Activated T-cell treated with anti-CD3 and anti-CD28 coated beads, Interleukin-2, amount 50 U/mL, for 4 hours (primary cell): ENCODE results near the gene ZNF827. TPM values are rescaled to one million over a fixed set of nuclear protein-coding genes. Genes with fewer than 3 reads are reported as not detected.

Experiments
- ATAC-seq, 2 donors: fragments of 200-7000 bp; cut with Tn5 transposase; one replicate each; pipeline ENCODE4 v1.10.0; 2021
- DNase-seq: peaks from one replicate; pipeline ENCODE4 v3.0.0-alpha.2; 2020
- H3K27me3 Mint-ChIP-seq: one replicate; pipeline ENCODE4 v1.8.0; 2021; ENCODE audit warnings: low read depth, mixed read lengths
- H3K36me3 Mint-ChIP-seq: one replicate; pipeline ENCODE4 v1.8.0; 2022; ENCODE audit warnings: mixed read lengths; ENCODE audit not compliant: insufficient read depth
- H3K4me1 Mint-ChIP-seq: one replicate; pipeline ENCODE4 v1.8.0; 2021; ENCODE audit warnings: low read depth, mixed read lengths
- H3K4me3 Mint-ChIP-seq: one replicate; pipeline ENCODE4 v1.8.0; 2021; ENCODE audit warnings: mild to moderate bottlenecking, moderate library complexity, mixed read lengths
- H3K9me3 Mint-ChIP-seq: one replicate; pipeline ENCODE4 v1.8.0; 2021; ENCODE audit warnings: mixed read lengths
- total RNA-seq, 3 donors: library from RNA; stranded (reverse); gene quantifications; one replicate each; pipeline ENCODE4 v1.2.1, GENCODE V29; 2021

ZNF827 gene
- 10 to 100 TPM; 22.8 to 35.2 (median 25.1) TPM for total RNA-seq

GRCh38 chr4:145938618-145939440 is at the start of gene ZNF827:
TSS of gene ZNF827 (minus strand) at chr4:145938823. CDS start at chr4:145938407, 416 bp downstream.
- peak; percentile 54 for DNase-seq
- H3K9me3 Mint-ChIP-seq, result no peaks in the 10 kb centered on the region
- no peaks in the 10 kb centered on the region for H3K36me3 Mint-ChIP-seq
- ATAC-seq, result peak; percentile 23 to 24
- peak within 1 kb of the TSS; percentile 92 for H3K4me3 Mint-ChIP-seq
- no peaks in the 10 kb centered on the region for H3K27me3 Mint-ChIP-seq
- peaks cover 31% of the 10 kb centered on the region for H3K4me1 Mint-ChIP-seq

- H3K4me3 Mint-ChIP-seq, result no peak overlapping the region
- H3K36me3 Mint-ChIP-seq, result no peaks in the 10 kb centered on the region
- ATAC-seq, result no peak
- no peaks in the 10 kb centered on the region for H3K9me3 Mint-ChIP-seq
- peaks cover 4% of the 10 kb centered on the region for H3K27me3 Mint-ChIP-seq
- no peak for DNase-seq
- no peaks in the 10 kb centered on the region for H3K4me1 Mint-ChIP-seq
Measured at GRCh38 chr4:145984563-145984962, 45.9 kb upstream of the ZNF827 start.

GRCh38 chr4:145982791-145983190 is 44.2 kb upstream of the ZNF827 start:
- Mint-ChIP-seq H3K4me3 (no peak overlapping the region), H3K27me3 (peaks cover 4% of the 10 kb centered on the region), H3K36me3 (no peaks in the 10 kb centered on the region), H3K9me3 (no peaks in the 10 kb centered on the region), H3K4me1 (no peaks in the 10 kb centered on the region)
- ATAC-seq (no peak), DNase-seq (no peak)

- no peak for ATAC-seq
- H3K9me3 Mint-ChIP-seq, result no peaks in the 10 kb centered on the region
Measured at GRCh38 chr4:145979160-145979559, 40.5 kb upstream of the ZNF827 start.

GRCh38 chr4:145976680-145977079 is 38.1 kb upstream of the ZNF827 start:
- DNase-seq, result no peak
- Mint-ChIP-seq H3K4me3 (no peak overlapping the region), H3K36me3 (no peaks in the 10 kb centered on the region), H3K27me3 (peaks cover 3% of the 10 kb centered on the region), H3K9me3 (no peaks in the 10 kb centered on the region), H3K4me1 (no peaks in the 10 kb centered on the region)
- no peak for ATAC-seq

More at GRCh38 chr4:145979160-145979559, 40.5 kb upstream of the ZNF827 start:
- peaks cover 4% of the 10 kb centered on the region for H3K27me3 Mint-ChIP-seq
- H3K4me1 Mint-ChIP-seq, result no peaks in the 10 kb centered on the region
- H3K36me3 Mint-ChIP-seq, result no peaks in the 10 kb centered on the region
- no peak overlapping the region for H3K4me3 Mint-ChIP-seq
- DNase-seq, result no peak

GRCh38 chr4:145960012-145960411 is 21.4 kb upstream of the ZNF827 start:
- DNase-seq (no peak), ATAC-seq (no peak)
- Mint-ChIP-seq H3K4me3 (no peak overlapping the region), H3K27me3 (peaks cover 6% of the 10 kb centered on the region), H3K36me3 (no peaks in the 10 kb centered on the region), H3K4me1 (peaks cover 1% of the 10 kb centered on the region), H3K9me3 (no peaks in the 10 kb centered on the region)

GRCh38 chr4:145957302-145957701 is 18.7 kb upstream of the ZNF827 start:
- peaks cover 3% of the 10 kb centered on the region for H3K27me3 Mint-ChIP-seq
- DNase-seq (no peak), ATAC-seq (no peak)
- no peaks in the 10 kb centered on the region for H3K36me3 Mint-ChIP-seq
- peaks cover 1% of the 10 kb centered on the region for H3K4me1 Mint-ChIP-seq
- no peak overlapping the region for H3K4me3 Mint-ChIP-seq
- no peaks in the 10 kb centered on the region for H3K9me3 Mint-ChIP-seq

- no peaks in the 10 kb centered on the region for H3K36me3 Mint-ChIP-seq
- peaks cover 3% of the 10 kb centered on the region for H3K27me3 Mint-ChIP-seq
- no peak for ATAC-seq
- H3K4me1 Mint-ChIP-seq, result peaks cover 1% of the 10 kb centered on the region
- no peak overlapping the region for H3K4me3 Mint-ChIP-seq
- H3K9me3 Mint-ChIP-seq, result no peaks in the 10 kb centered on the region
- peak; percentile 30 for DNase-seq
Measured at GRCh38 chr4:145956288-145956890, 17.8 kb upstream of the ZNF827 start.

GRCh38 chr4:145954924-145955339 is 16.3 kb upstream of the ZNF827 start:
- H3K4me1 Mint-ChIP-seq, result peaks cover 1% of the 10 kb centered on the region
- no peak for ATAC-seq
- DNase-seq, result no peak

GRCh38 chr4:145951931-145952330 is 13.3 kb upstream of the ZNF827 start:
- ATAC-seq, result no peak
- Mint-ChIP-seq H3K27me3 (peaks cover 7% of the 10 kb centered on the region), H3K9me3 (no peaks in the 10 kb centered on the region), H3K4me3 (no peak overlapping the region), H3K4me1 (peaks cover 1% of the 10 kb centered on the region), H3K36me3 (no peaks in the 10 kb centered on the region)
- no peak for DNase-seq

More at GRCh38 chr4:145954924-145955339, 16.3 kb upstream of the ZNF827 start:
- Mint-ChIP-seq H3K36me3 (no peaks in the 10 kb centered on the region), H3K9me3 (no peaks in the 10 kb centered on the region), H3K27me3 (peaks cover 5% of the 10 kb centered on the region), H3K4me3 (no peak overlapping the region)

- DNase-seq (no peak), ATAC-seq (no peak)
- Mint-ChIP-seq H3K9me3 (no peaks in the 10 kb centered on the region), H3K4me3 (no peak overlapping the region), H3K27me3 (peaks cover 3% of the 10 kb centered on the region), H3K4me1 (no peaks in the 10 kb centered on the region), H3K36me3 (no peaks in the 10 kb centered on the region)
Measured at GRCh38 chr4:145945431-145946155, 7.0 kb upstream of the ZNF827 start.

- no peak for DNase-seq
- Mint-ChIP-seq H3K4me1 (peaks cover 6% of the 10 kb centered on the region), H3K4me3 (no peak overlapping the region)
Measured at GRCh38 chr4:145944886-145945285, 6.3 kb upstream of the ZNF827 start.

GRCh38 chr4:145939856-145940255 is 1.2 kb upstream of the ZNF827 start:
- Mint-ChIP-seq H3K36me3 (no peaks in the 10 kb centered on the region), H3K4me1 (peaks cover 25% of the 10 kb centered on the region), H3K4me3 (peak overlapping the region; percentile 92), H3K27me3 (no peaks in the 10 kb centered on the region), H3K9me3 (no peaks in the 10 kb centered on the region)
- DNase-seq (no peak), ATAC-seq (peak in 1 of 2 donors; percentile 11)

More at GRCh38 chr4:145944886-145945285, 6.3 kb upstream of the ZNF827 start:
- Mint-ChIP-seq H3K36me3 (no peaks in the 10 kb centered on the region), H3K9me3 (no peaks in the 10 kb centered on the region), H3K27me3 (peaks cover 2% of the 10 kb centered on the region)
- no peak for ATAC-seq

GRCh38 chr4:145939441-145939750 is 773 bp upstream of the ZNF827 start:
- DNase-seq (no peak), ATAC-seq (no peak)
- Mint-ChIP-seq H3K4me3 (peak overlapping the region; percentile 92), H3K27me3 (no peaks in the 10 kb centered on the region), H3K36me3 (no peaks in the 10 kb centered on the region), H3K9me3 (no peaks in the 10 kb centered on the region), H3K4me1 (peaks cover 29% of the 10 kb centered on the region)
